Spleen (tissue), 11 donors: ENCODE measurements around the gene SRPK1. TPM values are rescaled to one million over a fixed set of nuclear protein-coding genes. Genes with fewer than 3 reads are reported as not detected.
"Not testable (repeated sequence)": the region's sequence is repeated elsewhere in the genome, so short reads cannot be mapped to it uniquely, and the experiment has no call there.

ENCODE experiments used
- DNase-seq: peaks from one replicate; pipeline ENCODE4 v3.0.0-alpha.2; 2020
- H3K27ac ChIP-seq, 8 donors: fragments of 200-600 bp; sonication (generic) in 7 of 8; 1 replicate in 4 of 8; 2 replicates in 4 of 8; pipeline versions ENCODE4 v1.5.0 to v1.8.0; 2016 to 2021; ENCODE audit warnings: inconsistent platforms in 4 of 8, mild to moderate bottlenecking in 4 of 8, moderate library complexity in 1 of 8
- H3K27me3 ChIP-seq, 7 donors: fragments of 200-600 bp; sonication (generic) in 6 of 7; replicated peaks in 1 of 7; 1 replicate in 4 of 7; 2 replicates in 3 of 7; pipeline versions ENCODE4 v1.5.0 to v1.8.0; 2016 to 2021; ENCODE audit warnings: inconsistent platforms in 3 of 7, mild to moderate bottlenecking in 1 of 7
- H3K36me3 ChIP-seq, 6 donors: fragments of 200-600 bp; sonication (generic) in 5 of 6; 1 replicate in 4 of 6; 2 replicates in 2 of 6; pipeline versions ENCODE4 v1.5.0 to v1.8.0; 2016 to 2021; ENCODE audit warnings: inconsistent platforms in 2 of 6
- H3K4me1 ChIP-seq, 6 donors: fragments of 200-600 bp; sonication (generic) in 5 of 6; 1 replicate in 3 of 6; 2 replicates in 3 of 6; pipeline versions ENCODE4 v1.5.0 to v1.8.0; 2016 to 2021; ENCODE audit warnings: inconsistent platforms in 3 of 6
- H3K4me3 ChIP-seq, 8 donors: fragments of 200-600 bp; sonication (generic) in 7 of 8; 1 replicate in 4 of 8; 2 replicates in 4 of 8; pipeline versions ENCODE4 v1.5.0 to v1.8.0; 2016 to 2021; ENCODE audit warnings: inconsistent platforms in 4 of 8, mild to moderate bottlenecking in 4 of 8, moderate library complexity in 2 of 8
- H3K9me3 ChIP-seq, 8 donors: fragments of 200-600 bp; sonication (generic) in 7 of 8; 1 replicate in 4 of 8; 2 replicates in 4 of 8; pipeline versions ENCODE4 v1.5.0 to v1.8.0; 2016 to 2021; ENCODE audit warnings: inconsistent platforms in 4 of 8
- POLR2A ChIP-seq, 3 donors: fragments of 450-650 bp; IDR thresholded peaks; one replicate each; pipeline ENCODE4 v1.5.1; 2017; ENCODE audit warnings: antibody characterized with exemption in 3 of 3, mild to moderate bottlenecking in 1 of 3
- POLR2AphosphoS5 ChIP-seq, 3 donors: sonication (generic); formaldehyde crosslinking; IDR thresholded peaks; one replicate each; pipeline ENCODE4 v1.5.1; 2017; ENCODE audit warnings: antibody characterized with exemption in 3 of 3
- WGBS, 5 donors: extraction: QIAGEN DNeasy Blood & Tissue Kit in 3 of 5; methylation state at CpG; one replicate each; pipeline versions ENCODE4 v1.1.5 to v1.1.7; 2013 to 2018; 5-methylcytosine and 5-hydroxymethylcytosine counted together
- intact Hi-C: fragments of 100-400 bp; cut with DNase I; formaldehyde crosslinking; loops from one replicate; pipeline ENCODE4 v1.15.0; 2023; ENCODE audit warnings: low total_unique reads
- polyA plus RNA-seq, 3 donors: library from polyadenylated mRNA; stranded (reverse); fragments of 200-250 nt; gene quantifications; one replicate each; pipeline ENCODE4 v1.2.1, GENCODE V29; 2013
- total RNA-seq, 7 donors: library from RNA; depleted of rRNA in 3 of 7; stranded (reverse); fragments of >200 nt in 3 of 7; fragmentation: NEBNext Ultra II Directional in 4 of 7; extraction: Animal tissue kit (Norgen Biotek cat#: 25700) in 4 of 7; gene quantifications; one replicate each; pipeline versions ENCODE4 v1.1.0 to v1.2.1, GENCODE V29; 2016 to 2021
- TF ChIP-seq, protein P1 (sequence below), 11 experiments: fragments of 200-600 bp in 7 of 11; fragments of 450-650 bp in 4 of 11; sonication (generic) in 4 of 11; IDR thresholded peaks in 8 of 11; conservative IDR thresholded peaks in 3 of 11; 1 replicate in 7 of 11; 2 replicates in 4 of 11; pipeline versions ENCODE4 v1.4.0 to v1.8.0; 2016 to 2021; ENCODE audit warnings: antibody characterized with exemption in 11 of 11, inconsistent platforms in 4 of 11, mild to moderate bottlenecking in 1 of 11
- donor health status: healthy with polysubstance abuse.
- donor health status: DM: no; HTN: no; CAD: no; lungs with moderate emphysema.
- donor health status: DM: no; HTN: no; CAD: no.
- donor health status: Bipolar disorder and iron deficiency.
- donor health status: healthy.
- donor health status: DM: no; HTN: no; CAD: no.
- donor health status: DM: yes; HTN: yes; CAD: no.

Gene SRPK1
- total and polyA plus RNA-seq, 10 donors, result 8.8 to 140 (median 57.8) TPM

DNA sequence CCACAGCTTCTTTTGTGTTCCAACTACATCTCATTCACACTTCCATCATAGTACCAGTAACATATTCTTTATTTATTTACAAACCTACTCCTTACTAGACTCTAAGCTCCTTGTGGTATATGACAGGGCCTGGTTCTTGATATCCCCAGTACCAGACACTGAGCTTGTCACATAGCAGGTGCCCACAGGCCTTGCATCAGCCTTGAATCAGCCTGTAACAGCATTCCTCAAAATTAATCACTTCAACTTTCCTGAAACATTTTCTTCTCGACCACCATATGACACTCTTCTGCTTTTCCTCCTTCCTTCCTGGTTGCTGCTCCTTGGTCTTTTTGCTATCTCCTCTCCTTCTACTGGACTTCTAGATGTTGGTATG lies 24.7 kb upstream of the SRPK1 start:
- Histone ChIP-seq H3K9me3 (peaks cover 0 to 8% (median 0%) of the 10 kb centered on the region in 8 donors), H3K4me3 (no peak overlapping the region), H3K4me1 (no peaks in the 10 kb centered on the region), H3K27ac (no peak overlapping the region), H3K36me3 (peaks cover 0 to 7% (median 0%) of the 10 kb centered on the region in 6 donors), H3K27me3 (no peaks in the 10 kb centered on the region)
- intact Hi-C loops, result no loop called here
- DNase-seq, result no peak
- WGBS, 5 donors, result 32 to 61% (median 44%) methylated on average over 1 of the region's 1 CpG
- TF ChIP-seq, protein P1, sequence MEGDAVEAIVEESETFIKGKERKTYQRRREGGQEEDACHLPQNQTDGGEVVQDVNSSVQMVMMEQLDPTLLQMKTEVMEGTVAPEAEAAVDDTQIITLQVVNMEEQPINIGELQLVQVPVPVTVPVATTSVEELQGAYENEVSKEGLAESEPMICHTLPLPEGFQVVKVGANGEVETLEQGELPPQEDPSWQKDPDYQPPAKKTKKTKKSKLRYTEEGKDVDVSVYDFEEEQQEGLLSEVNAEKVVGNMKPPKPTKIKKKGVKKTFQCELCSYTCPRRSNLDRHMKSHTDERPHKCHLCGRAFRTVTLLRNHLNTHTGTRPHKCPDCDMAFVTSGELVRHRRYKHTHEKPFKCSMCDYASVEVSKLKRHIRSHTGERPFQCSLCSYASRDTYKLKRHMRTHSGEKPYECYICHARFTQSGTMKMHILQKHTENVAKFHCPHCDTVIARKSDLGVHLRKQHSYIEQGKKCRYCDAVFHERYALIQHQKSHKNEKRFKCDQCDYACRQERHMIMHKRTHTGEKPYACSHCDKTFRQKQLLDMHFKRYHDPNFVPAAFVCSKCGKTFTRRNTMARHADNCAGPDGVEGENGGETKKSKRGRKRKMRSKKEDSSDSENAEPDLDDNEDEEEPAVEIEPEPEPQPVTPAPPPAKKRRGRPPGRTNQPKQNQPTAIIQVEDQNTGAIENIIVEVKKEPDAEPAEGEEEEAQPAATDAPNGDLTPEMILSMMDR (IDR thresholded peaks at IDR 0.05 in 8 of 11, conservative IDR thresholded peaks at IDR 0.05 in 3 of 11), result no peak
- TF ChIP-seq POLR2A (IDR thresholded peaks at IDR 0.05) (no peak), POLR2AphosphoS5 (IDR thresholded peaks at IDR 0.05) (no peak)

DNA sequence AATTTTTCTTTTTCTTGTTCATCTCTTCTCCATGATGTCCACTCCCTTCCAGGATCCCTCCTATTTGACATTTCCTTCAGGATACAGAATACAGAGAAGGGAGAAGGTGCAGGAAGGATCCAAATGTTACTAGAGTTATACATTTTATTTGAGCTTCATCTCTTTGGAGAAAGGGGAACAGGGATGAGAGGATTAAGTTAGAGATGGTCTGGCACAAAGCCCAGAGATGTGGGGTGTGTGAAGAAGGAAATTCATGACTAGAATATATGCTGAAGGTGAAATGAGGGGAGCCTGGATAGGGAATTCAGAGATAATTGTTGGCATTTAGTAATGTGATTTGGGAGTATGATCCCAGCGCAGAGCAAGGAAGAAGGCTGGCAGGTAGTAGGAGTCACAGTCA lies 22.5 kb upstream of the SRPK1 start:
- no peak for DNase-seq
- 61 to 94% (median 81%) methylated on average over 1 of the region's 1 CpG for WGBS, 5 donors
- Histone ChIP-seq H3K4me1 (no peaks in the 10 kb centered on the region), H3K27me3 (no peaks in the 10 kb centered on the region), H3K9me3 (peaks cover 0 to 8% (median 0%) of the 10 kb centered on the region in 8 donors), H3K27ac (no peak overlapping the region), H3K4me3 (no peak overlapping the region), H3K36me3 (peaks cover 0 to 7% (median 0%) of the 10 kb centered on the region in 6 donors)
- TF ChIP-seq POLR2AphosphoS5 (IDR thresholded peaks at IDR 0.05), result no peak
- TF ChIP-seq POLR2A (IDR thresholded peaks at IDR 0.05), result no peak
- TF ChIP-seq, protein P1 (IDR thresholded peaks at IDR 0.05 in 8 of 11, conservative IDR thresholded peaks at IDR 0.05 in 3 of 11), result no peak
- intact Hi-C loops, result no loop called here

DNA sequence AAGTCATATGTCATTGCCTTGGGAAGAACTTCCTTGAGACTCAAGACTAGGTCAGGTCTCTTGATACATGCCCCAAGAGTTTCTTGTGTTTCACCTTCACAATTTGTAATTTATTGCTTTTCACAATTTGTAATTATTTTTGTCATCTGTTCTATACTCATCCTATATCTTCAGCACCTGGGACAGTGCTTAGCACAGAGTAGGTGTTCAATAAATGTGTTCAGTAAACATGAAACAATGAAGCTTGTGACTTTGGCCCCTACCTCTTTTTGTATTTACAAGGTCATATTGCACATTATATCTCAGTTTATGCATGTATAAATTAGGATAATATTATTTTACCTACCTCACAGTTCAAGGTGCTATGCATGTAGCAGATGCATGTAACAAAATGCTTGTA lies 21.5 kb upstream of the SRPK1 start:
- DNase-seq, result no peak
- intact Hi-C loops, result no loop called here
- peaks cover 0 to 8% (median 0%) of the 10 kb centered on the region in 8 donors for H3K9me3 ChIP-seq
- H3K27ac ChIP-seq, result no peak overlapping the region
- TF ChIP-seq POLR2AphosphoS5 (IDR thresholded peaks at IDR 0.05), result no peak
- TF ChIP-seq, protein P1 (IDR thresholded peaks at IDR 0.05 in 8 of 11, conservative IDR thresholded peaks at IDR 0.05 in 3 of 11), result no peak
- TF ChIP-seq POLR2A (IDR thresholded peaks at IDR 0.05), result no peak
- no peaks in the 10 kb centered on the region for H3K4me1 ChIP-seq
- peaks cover 0 to 7% (median 0%) of the 10 kb centered on the region in 6 donors for H3K36me3 ChIP-seq
- no peak overlapping the region for H3K4me3 ChIP-seq
- H3K27me3 ChIP-seq, result no peaks in the 10 kb centered on the region

DNA sequence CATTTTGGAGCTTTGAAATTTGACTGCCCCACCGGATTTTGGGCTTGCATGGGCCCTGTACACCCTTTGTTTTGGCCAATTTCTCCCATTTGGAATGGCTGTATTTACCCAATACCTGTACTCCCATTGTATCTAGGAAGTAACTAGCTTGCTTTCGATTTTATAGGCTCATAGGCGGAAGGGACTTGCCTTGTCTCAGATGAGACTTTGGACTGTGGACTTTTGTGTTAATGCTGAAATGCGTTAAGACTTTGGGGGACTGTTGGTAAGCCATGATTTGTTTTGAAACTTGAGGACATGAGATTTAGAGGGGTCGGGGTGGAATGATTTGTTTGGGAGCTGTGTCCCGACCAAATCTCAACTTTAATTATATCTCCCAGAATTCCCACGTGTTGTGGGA lies 20.3 kb upstream of the SRPK1 start:
- H3K9me3 ChIP-seq, intact Hi-C loops, H3K4me1 ChIP-seq, DNase-seq, H3K36me3 ChIP-seq, H3K4me3 ChIP-seq, H3K27ac ChIP-seq, H3K27me3 ChIP-seq: not testable (repeated sequence)
- 80 to 92% (median 91%) methylated on average over 7 of the region's 7 CpGs for WGBS, 5 donors

DNA sequence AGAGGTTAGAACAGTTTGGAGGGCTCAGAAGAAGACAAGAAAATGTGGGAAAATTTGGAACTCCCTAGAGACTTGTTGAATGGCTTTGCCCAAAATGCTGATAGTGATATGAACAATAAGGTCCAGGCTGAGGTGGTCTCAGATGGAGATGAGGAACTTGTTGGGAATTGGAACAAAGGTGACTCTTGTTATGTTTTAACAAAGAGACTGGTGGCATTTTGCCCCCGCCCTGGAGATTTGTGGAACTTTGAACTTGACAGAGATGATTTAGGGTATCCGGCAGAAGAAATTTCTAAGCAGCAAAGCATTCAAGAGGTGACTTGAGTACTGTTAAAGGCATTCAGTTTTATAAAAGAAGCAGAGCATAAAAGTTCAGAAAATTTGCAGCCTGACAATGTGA lies 19.1 kb upstream of the SRPK1 start:
- H3K36me3 ChIP-seq, DNase-seq, H3K27me3 ChIP-seq, H3K9me3 ChIP-seq, H3K4me3 ChIP-seq, H3K4me1 ChIP-seq, H3K27ac ChIP-seq, intact Hi-C loops: not testable (repeated sequence)
- WGBS, 5 donors, result 93 to 98% (median 97%) methylated on average over 2 of the region's 2 CpGs

DNA sequence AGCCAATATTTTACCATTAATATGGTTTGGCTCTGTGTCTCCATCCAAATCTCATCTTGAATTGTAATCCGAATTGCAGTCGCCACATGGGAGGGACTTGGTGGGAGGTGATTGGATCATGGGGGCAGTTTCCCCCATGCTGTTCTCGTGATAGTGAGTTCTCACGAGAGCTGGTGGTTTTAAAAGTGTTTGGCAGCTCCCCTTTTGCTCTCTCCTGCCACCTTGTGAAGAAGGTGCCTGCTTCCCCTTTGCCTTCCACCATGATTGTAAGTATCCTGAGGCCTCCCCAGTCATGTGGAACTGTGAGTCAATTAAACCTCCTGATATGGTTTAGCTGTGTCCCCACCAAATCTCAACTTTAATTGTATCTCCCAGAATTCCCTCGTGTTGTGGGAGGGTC lies 18.4 kb upstream of the SRPK1 start:
- DNase-seq, intact Hi-C loops, H3K4me1 ChIP-seq, H3K9me3 ChIP-seq, H3K4me3 ChIP-seq, H3K36me3 ChIP-seq, H3K27me3 ChIP-seq, H3K27ac ChIP-seq: not testable (repeated sequence)
- WGBS, 5 donors, result 85 to 94% (median 89%) methylated on average over 5 of the region's 5 CpGs
